Activated CD8-positive, alpha-beta memory T cell treated with anti-CD3 and anti-CD28 coated beads, Interleukin-2, amount 10 ng/mL, durations not matched to agents 7 days and 5 days (primary cell): ENCODE data around the gene ZNF335. TPM values are rescaled to one million over a fixed set of nuclear protein-coding genes. Genes with fewer than 3 reads are reported as not detected.
A peak's percentile ranks its signal among the peaks of the same experiment; 100 is the strongest.

ENCODE experiments used
- ATAC-seq: fragments of 150-1000 bp; cut with Tn5 transposase; one replicate; pipeline ENCODE4 v1.10.0; 2021; ENCODE audit warnings: moderate library complexity
- CTCF ChIA-PET: fragments of 350-600 bp; sonication (Branson Sonifier 250); formaldehyde crosslinking; loops from one replicate; lab custom pipeline; 2021; ENCODE audit warnings: antibody characterized with exemption; lab: Charles Lee
- DNase-seq: peaks from one replicate; pipeline ENCODE4 v3.0.0-alpha.2; 2020
- H3K27ac Mint-ChIP-seq: one replicate; pipeline ENCODE4 v1.8.0; 2021; ENCODE audit warnings: mild to moderate bottlenecking, mixed read lengths
- H3K27me3 Mint-ChIP-seq: one replicate; pipeline ENCODE4 v1.8.0; 2021; ENCODE audit warnings: mixed read lengths
- H3K36me3 Mint-ChIP-seq: one replicate; pipeline ENCODE4 v1.8.0; 2021; ENCODE audit warnings: mild to moderate bottlenecking, mixed read lengths
- H3K4me1 Mint-ChIP-seq: one replicate; pipeline ENCODE4 v1.8.0; 2021; ENCODE audit warnings: mixed read lengths
- H3K4me3 Mint-ChIP-seq: one replicate; pipeline ENCODE4 v1.8.0; 2021; ENCODE audit warnings: mild to moderate bottlenecking, moderate library complexity, mixed read lengths
- H3K9me3 Mint-ChIP-seq: one replicate; pipeline ENCODE4 v1.8.0; 2022; ENCODE audit warnings: low read depth, mixed read lengths
- total RNA-seq, 2 experiments: library from RNA; stranded (reverse); gene quantifications; one replicate each; pipeline ENCODE4 v1.2.3, GENCODE V29; 2021

Gene ZNF335
- 10 to 100 TPM; 39.4 to 40.6 TPM for total RNA-seq

- Mint-ChIP-seq H3K36me3 (peaks cover 11% of the 10 kb centered on the region), H3K27me3 (no peaks in the 10 kb centered on the region), H3K4me3 (peak within 1 kb of the TSS; percentile 82), H3K27ac (peak within 1 kb of the TSS; percentile 99), H3K9me3 (no peaks in the 10 kb centered on the region), H3K4me1 (peaks cover 22% of the 10 kb centered on the region)
- DNase-seq (peak; percentile 95), ATAC-seq (peak; percentile 82)
- CTCF ChIA-PET, result interaction anchor here (0.6 to 13.4 kb wide), 21 partner anchors 9 to 435 kb away, joined by 3 to 117 read pairs (median 7); partner anchors contain the start of genes CTSA, ELMO2, MMP9 and NEURL2
Observed at GRCh38 chr20:45971675-45972499, at the start of gene ZNF335. ZNF335 (minus strand) TSS chr20:45972203; CDS start chr20:45971410, 793 bp downstream.

GRCh38 chr20:46020555-46020954 lies 48.6 kb upstream of the ZNF335 start:
- ATAC-seq (no peak), DNase-seq (no peak)
- Mint-ChIP-seq H3K4me3 (no peak overlapping the region), H3K4me1 (peaks cover 23% of the 10 kb centered on the region), H3K9me3 (no peaks in the 10 kb centered on the region), H3K36me3 (no peaks in the 10 kb centered on the region), H3K27me3 (peaks cover 46% of the 10 kb centered on the region), H3K27ac (no peak overlapping the region)
- CTCF ChIA-PET, result interaction anchor here (0.7 to 2.4 kb wide), 3 partner anchors 12 to 50 kb away, joined by 3 to 14 read pairs (median 3); no protein-coding TSS in a partner anchor

GRCh38 chr20:46018611-46019010 lies 46.6 kb upstream of the ZNF335 start:
- Mint-ChIP-seq H3K27ac (no peak overlapping the region), H3K4me1 (peaks cover 33% of the 10 kb centered on the region), H3K27me3 (peaks cover 43% of the 10 kb centered on the region), H3K4me3 (no peak overlapping the region), H3K9me3 (no peaks in the 10 kb centered on the region), H3K36me3 (no peaks in the 10 kb centered on the region)
- DNase-seq (no peak), ATAC-seq (no peak)
- CTCF ChIA-PET, result interaction anchor here (1.1 to 1.4 kb wide), 2 partner anchors 9 to 330 kb away, joined by 3 read pairs; no protein-coding TSS in a partner anchor

- Mint-ChIP-seq H3K9me3 (no peaks in the 10 kb centered on the region), H3K36me3 (no peaks in the 10 kb centered on the region), H3K27me3 (peaks cover 40% of the 10 kb centered on the region), H3K27ac (no peak overlapping the region), H3K4me3 (no peak overlapping the region), H3K4me1 (peaks cover 30% of the 10 kb centered on the region)
- CTCF ChIA-PET, result interaction anchor here (0.9 to 2.2 kb wide), 6 partner anchors 9 to 331 kb away, joined by 3 to 10 read pairs (median 4); no protein-coding TSS in a partner anchor
- DNase-seq (no peak), ATAC-seq (no peak)
Observed at GRCh38 chr20:46018112-46018511, 46.1 kb upstream of the ZNF335 start.

- no peak overlapping the region for H3K4me3 Mint-ChIP-seq
- H3K36me3 Mint-ChIP-seq, result no peaks in the 10 kb centered on the region
- CTCF ChIA-PET, result interaction anchor here (0.9 to 2.2 kb wide), 5 partner anchors 10 to 332 kb away, joined by 3 to 10 read pairs (median 4); no protein-coding TSS in a partner anchor
- no peak overlapping the region for H3K27ac Mint-ChIP-seq
- no peak for DNase-seq
- no peaks in the 10 kb centered on the region for H3K9me3 Mint-ChIP-seq
- peaks cover 29% of the 10 kb centered on the region for H3K4me1 Mint-ChIP-seq
- ATAC-seq, result no peak
- peaks cover 48% of the 10 kb centered on the region for H3K27me3 Mint-ChIP-seq
Observed at GRCh38 chr20:46017272-46017671, 45.3 kb upstream of the ZNF335 start.

GRCh38 chr20:46014517-46015396 lies 42.8 kb upstream of the ZNF335 start:
- CTCF ChIA-PET, result interaction anchor here (0.5 to 13.0 kb wide), 35 partner anchors 9 to 1700 kb away, joined by 3 to 289 read pairs (median 7); partner anchors contain the start of genes ELMO2, PCIF1, SLC12A5 and ZNF335
- Mint-ChIP-seq H3K4me1 (peaks cover 38% of the 10 kb centered on the region), H3K27me3 (peaks cover 63% of the 10 kb centered on the region), H3K4me3 (no peak overlapping the region), H3K9me3 (no peaks in the 10 kb centered on the region), H3K36me3 (peaks cover 3% of the 10 kb centered on the region), H3K27ac (no peak overlapping the region)
- ATAC-seq, result no peak
- no peak for DNase-seq

GRCh38 chr20:46013829-46014516 lies 42.0 kb upstream of the ZNF335 start:
- Mint-ChIP-seq H3K9me3 (no peaks in the 10 kb centered on the region), H3K27me3 (peaks cover 71% of the 10 kb centered on the region), H3K4me1 (peaks cover 41% of the 10 kb centered on the region), H3K4me3 (peak overlapping the region; percentile 21), H3K36me3 (peaks cover 3% of the 10 kb centered on the region), H3K27ac (no peak overlapping the region)
- CTCF ChIA-PET, result interaction anchor here (0.5 to 13.0 kb wide), 43 partner anchors 9 to 1699 kb away, joined by 3 to 289 read pairs (median 5); partner anchors contain the start of genes ELMO2, PCIF1, SLC12A5 and ZNF335
- DNase-seq, result peak; percentile 73
- ATAC-seq, result peak; percentile 92

GRCh38 chr20:46013322-46013828 lies 41.4 kb upstream of the ZNF335 start:
- H3K4me3 Mint-ChIP-seq, result peak overlapping the region; percentile 21
- H3K36me3 Mint-ChIP-seq, result peaks cover 3% of the 10 kb centered on the region
- DNase-seq (no peak), ATAC-seq (no peak)
- CTCF ChIA-PET, result interaction anchor here (0.9 to 13.0 kb wide), 30 partner anchors 9 to 394 kb away, joined by 3 to 289 read pairs (median 8); partner anchors contain the start of genes ELMO2, PCIF1, SLC12A5 and ZNF335
- no peaks in the 10 kb centered on the region for H3K9me3 Mint-ChIP-seq
- peaks cover 71% of the 10 kb centered on the region for H3K27me3 Mint-ChIP-seq
- H3K4me1 Mint-ChIP-seq, result peaks cover 47% of the 10 kb centered on the region
- no peak overlapping the region for H3K27ac Mint-ChIP-seq

GRCh38 chr20:46012921-46013320 lies 40.9 kb upstream of the ZNF335 start:
- H3K4me3 Mint-ChIP-seq, result no peak overlapping the region
- no peak overlapping the region for H3K27ac Mint-ChIP-seq
- H3K36me3 Mint-ChIP-seq, result peaks cover 3% of the 10 kb centered on the region
- no peak for DNase-seq
- no peak for ATAC-seq
- H3K9me3 Mint-ChIP-seq, result no peaks in the 10 kb centered on the region
- H3K4me1 Mint-ChIP-seq, result peaks cover 52% of the 10 kb centered on the region
- CTCF ChIA-PET, result interaction anchor here (1.0 to 13.0 kb wide), 27 partner anchors 8 to 395 kb away, joined by 3 to 289 read pairs (median 7); partner anchors contain the start of genes ELMO2, PCIF1, SLC12A5 and ZNF335
- peaks cover 72% of the 10 kb centered on the region for H3K27me3 Mint-ChIP-seq

GRCh38 chr20:46011631-46012482 lies 39.9 kb upstream of the ZNF335 start:
- DNase-seq, result peak; percentile 70
- peaks cover 53% of the 10 kb centered on the region for H3K4me1 Mint-ChIP-seq
- peaks cover 3% of the 10 kb centered on the region for H3K36me3 Mint-ChIP-seq
- H3K27me3 Mint-ChIP-seq, result peaks cover 70% of the 10 kb centered on the region
- CTCF ChIA-PET, result interaction anchor here (0.5 to 13.0 kb wide), 13 partner anchors 11 to 202 kb away, joined by 3 to 289 read pairs (median 4); partner anchors contain the start of gene ZNF335
- no peak overlapping the region for H3K4me3 Mint-ChIP-seq
- no peak for ATAC-seq
- H3K9me3 Mint-ChIP-seq, result no peaks in the 10 kb centered on the region
- no peak overlapping the region for H3K27ac Mint-ChIP-seq
